ENCODE measurements around the gene AP1S2.
"Not testable (repeated sequence)": the region's sequence is repeated elsewhere in the genome, so short reads cannot be mapped to it uniquely, and the experiment has no call there.

Gene AP1S2

GRCh38 chrX:15854080-15854655 lies 445 bp downstream of the AP1S2 start:
- peak; percentile 37 for DNase-seq (ENCODE audit: low spot score)

DNA sequence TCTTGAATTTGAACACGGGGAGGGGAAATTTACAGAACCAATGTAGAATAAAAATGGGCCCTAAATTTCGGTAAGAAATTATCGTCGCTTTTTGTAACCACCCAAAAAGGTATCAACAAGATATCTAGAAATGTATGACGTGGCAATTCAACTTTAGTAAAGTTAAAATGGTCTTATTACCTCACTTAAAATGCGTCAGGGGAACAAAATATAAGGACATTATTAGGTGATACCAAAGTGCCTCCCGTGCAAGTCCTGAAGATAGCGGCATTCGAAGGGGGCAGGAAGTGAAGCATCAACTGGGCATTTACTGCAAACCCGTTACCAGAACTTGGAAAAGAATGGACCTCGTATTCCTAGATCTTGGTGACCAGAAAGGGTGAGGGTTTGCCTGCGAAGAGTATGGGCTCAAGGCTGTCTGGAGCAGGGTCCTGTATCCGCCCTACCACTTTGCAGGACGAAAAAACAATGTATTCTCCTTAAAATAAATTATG lies 980 bp downstream of the AP1S2 start:
- no peak for DNase-seq (ENCODE audit: low spot score)

DNA sequence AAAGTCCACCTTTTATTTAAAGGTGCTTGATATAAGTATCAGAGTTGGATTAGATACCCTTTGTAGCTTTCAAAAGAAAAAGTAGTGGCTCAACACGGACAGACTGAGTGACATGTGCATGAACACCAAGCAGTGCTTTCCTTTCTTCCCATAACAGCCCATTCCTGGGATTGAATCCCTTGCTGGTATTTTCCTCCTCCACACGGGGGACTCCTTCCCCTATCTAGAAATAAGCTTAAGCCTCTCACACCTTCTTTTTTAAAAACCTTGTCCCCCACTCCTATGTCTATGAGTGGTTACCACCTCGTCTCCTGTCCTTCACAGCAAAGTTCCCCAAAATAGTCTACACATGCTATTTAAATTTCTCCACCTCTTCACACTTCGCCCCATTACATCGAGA lies 5.1 kb downstream of the AP1S2 start:
- no peak for DNase-seq (ENCODE audit: low spot score)

DNA sequence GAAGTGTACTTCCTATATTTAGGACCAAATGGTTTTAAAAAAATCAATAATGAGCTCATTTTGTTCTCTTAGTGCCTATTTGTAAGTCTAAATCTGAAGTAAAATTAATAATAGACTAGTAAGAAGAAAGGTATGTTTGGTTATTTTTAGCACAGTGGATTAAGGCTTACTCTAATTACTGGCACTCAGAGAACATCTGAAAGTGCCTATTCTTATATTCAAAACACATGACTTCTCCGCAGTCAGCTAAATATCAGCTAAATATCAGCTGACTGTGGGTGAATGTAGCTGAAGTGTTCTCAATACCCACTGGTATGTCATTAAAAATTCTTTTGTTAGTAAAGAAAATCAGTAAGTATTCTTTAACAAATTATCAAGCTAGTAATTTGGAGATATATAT lies 6.0 kb downstream of the AP1S2 start:
- no peak for DNase-seq (ENCODE audit: low spot score)

DNA sequence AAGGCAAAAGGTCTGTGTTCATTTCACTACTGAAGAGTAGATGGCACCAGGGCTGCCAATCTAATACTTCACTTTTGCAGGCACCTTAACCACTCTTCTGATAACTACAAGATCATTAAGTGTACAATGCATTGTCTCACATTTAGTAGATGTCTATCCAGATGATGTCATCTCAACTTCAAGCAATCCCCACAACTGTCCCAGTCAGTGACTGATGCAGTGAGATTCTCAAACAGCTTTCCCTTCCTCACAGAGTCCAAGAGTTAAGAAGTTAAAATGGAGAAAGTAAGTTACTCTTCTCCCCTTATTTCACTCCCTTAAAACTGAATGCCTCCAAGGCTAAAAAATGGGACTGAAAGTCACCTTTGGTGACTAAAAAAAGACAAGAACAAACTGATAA lies 10.7 kb downstream of the AP1S2 start:
- DNase-seq (ENCODE audit: low spot score), result no peak

DNA sequence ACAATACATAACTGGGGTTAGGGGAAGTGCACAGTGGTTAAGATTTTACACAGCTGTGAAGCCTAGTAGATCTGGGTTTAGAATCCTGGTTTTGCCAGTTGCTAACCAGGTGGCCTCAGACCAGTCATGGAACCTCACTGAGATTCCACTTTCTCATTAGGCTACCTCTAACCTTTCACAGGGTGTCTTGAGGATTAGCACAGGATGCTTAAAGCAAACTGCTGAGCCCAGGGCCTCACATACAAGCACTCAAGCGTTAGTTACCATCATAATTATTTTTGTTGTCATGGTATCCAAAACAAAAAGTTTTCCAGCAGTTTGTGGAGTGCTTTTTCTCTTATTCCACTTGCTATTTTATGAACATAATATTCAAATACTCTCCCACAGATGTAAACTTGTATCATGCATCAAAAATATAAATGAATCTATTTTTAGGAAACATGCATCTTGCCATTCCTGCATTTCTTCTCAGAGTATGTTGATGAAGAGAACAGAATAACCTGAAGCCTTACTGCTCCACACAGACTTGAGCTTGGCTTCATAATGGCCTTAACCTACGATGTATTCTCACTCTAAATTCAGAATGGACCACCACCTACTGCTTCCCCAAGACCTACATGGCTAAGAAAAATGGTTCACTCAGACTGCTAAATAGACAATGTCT lies 12.6 kb downstream of the AP1S2 start:
- no peak for DNase-seq (ENCODE audit: low spot score)

DNA sequence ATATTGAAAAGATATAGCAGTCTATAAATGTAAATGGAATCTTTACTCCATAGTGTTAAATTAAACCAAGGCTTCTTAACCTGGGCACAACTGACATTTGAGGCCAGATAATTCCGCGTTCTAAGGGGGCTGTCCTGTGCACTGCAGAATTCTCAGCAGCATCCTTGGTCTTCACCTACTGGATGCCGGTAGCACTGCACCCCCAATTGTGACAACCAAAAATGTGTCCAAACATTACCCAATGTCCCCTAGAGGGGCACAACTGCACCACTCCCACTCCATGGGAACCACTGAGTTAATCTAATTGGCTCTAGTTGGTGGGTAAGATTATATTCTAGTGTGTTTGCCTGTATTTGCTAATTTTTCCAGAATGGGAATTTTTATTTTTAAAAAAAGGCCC lies 16.6 kb downstream of the AP1S2 start:
- no peak for DNase-seq (ENCODE audit: low spot score)

GRCh38 chrX:15834827-15835595 lies 19.6 kb downstream of the AP1S2 start:
- DNase-seq (ENCODE audit: low spot score), result no peak

DNA sequence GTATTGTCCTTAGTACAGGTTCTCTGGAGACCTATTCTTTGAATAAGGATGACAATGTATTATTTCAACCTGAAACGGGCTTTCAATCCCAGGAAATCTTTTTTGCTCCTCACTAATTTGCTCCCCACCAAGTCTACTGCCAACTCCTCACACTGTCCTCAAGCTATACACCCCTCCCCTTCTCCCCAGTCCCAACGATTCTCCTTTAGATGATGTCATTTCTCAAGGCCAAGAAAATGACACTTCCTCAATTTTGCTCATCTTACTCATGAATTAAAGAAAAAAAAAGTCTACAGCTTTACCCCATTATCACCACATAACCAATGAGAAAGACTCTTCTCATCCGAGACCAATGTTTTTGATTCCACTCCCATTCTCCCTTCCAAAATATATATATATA lies 20.6 kb downstream of the AP1S2 start:
- no peak for DNase-seq (ENCODE audit: low spot score)

DNA sequence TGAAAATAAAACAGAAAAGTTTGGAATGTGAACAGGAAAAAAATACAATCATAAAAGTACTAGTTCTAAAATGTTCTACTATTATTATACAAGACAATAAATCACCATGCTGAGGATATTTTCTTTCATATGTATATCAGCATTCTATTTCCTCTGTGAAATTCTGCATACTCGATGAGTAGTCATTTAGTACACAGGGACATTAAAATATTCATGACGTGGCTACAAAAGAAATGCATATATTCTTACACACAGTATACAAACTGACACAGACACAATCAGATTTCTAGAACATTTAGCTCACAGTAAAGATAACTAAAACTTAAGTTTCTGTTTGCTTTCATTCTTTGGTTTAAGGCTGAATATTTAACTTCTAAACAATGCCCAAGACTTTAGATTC lies 23.3 kb downstream of the AP1S2 start:
- DNase-seq (ENCODE audit: low spot score), result not testable (repeated sequence)

GRCh38 chrX:15829217-15829616 lies 25.4 kb downstream of the AP1S2 start:
- DNase-seq (ENCODE audit: low spot score), result no peak

DNA sequence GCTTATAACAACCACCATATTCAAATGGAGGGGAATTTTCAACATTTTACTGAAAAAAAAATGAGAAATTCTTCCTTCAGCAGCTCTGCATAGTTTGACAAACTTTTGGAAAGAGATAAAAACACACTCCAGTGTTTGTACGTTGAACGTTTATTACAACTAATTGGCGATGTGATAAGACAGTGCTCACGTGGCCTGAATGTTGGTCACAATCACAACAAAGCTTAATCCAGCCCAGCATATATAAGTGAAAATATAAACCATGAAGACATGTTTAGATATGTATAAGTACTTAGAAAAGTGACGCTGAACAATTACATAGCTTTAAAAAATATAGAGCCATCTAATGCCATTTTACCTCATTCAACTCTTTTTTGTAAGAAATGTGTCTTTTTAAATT lies 28.7 kb downstream of the AP1S2 start:
- no peak for DNase-seq (ENCODE audit: low spot score)

- DNase-seq (ENCODE audit: low spot score), result no peak
Observed at GRCh38 chrX:15822922-15823321, 31.7 kb downstream of the AP1S2 start.

DNA sequence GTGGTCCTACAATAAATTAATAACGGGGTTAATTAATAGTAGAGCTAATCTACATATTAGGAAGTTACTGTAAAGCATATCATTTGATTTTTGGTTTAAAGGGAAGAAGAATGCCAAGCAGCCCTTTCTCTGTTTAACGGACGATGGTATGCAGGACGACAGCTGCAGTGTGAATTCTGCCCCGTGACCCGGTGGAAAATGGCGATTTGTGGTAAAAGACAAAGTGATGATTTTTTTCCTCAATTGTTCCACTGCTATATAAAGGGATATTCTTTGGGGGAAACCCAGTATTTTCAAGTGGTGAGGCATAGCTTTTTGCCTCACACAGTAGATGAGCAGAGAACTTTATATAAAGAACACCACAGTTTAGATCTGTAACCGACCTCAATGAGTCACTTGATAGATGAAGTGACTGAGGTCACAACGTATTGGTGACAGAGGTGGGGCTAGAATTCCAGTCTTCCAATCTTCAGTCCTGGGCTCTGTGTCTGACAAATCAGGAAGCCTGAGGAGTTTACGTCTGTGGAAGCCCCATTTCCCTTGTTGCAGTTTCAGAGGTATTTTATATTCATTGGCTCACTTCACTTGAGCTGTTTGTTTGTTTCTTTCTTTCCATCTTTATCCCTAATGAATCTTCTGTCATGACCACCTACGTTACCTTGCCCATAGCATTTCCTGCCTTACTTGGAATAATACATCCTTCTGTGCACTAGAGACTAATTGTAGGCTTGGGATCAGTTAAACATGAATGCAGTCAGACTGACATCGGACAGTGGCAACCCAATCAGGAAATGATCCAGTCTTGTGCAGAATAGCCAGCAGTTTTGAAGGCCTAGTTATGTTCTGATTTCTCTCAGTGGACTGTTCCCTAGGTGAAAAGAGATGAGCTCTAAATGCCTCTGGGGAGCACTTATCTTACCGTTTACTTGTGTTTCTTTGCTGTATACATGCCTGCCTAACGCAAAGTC lies 34.2 kb downstream of the AP1S2 start:
- no peak for DNase-seq (ENCODE audit: low spot score)

GRCh38 chrX:15816886-15817285 lies 37.7 kb downstream of the AP1S2 start:
- DNase-seq (ENCODE audit: low spot score), result peak; percentile 31

GRCh38 chrX:15816438-15816809 lies 38.2 kb downstream of the AP1S2 start:
- no peak for DNase-seq (ENCODE audit: low spot score)

- DNase-seq (ENCODE audit: low spot score), result peak; percentile 27
Observed at GRCh38 chrX:15815779-15816437, 38.7 kb downstream of the AP1S2 start.

DNA sequence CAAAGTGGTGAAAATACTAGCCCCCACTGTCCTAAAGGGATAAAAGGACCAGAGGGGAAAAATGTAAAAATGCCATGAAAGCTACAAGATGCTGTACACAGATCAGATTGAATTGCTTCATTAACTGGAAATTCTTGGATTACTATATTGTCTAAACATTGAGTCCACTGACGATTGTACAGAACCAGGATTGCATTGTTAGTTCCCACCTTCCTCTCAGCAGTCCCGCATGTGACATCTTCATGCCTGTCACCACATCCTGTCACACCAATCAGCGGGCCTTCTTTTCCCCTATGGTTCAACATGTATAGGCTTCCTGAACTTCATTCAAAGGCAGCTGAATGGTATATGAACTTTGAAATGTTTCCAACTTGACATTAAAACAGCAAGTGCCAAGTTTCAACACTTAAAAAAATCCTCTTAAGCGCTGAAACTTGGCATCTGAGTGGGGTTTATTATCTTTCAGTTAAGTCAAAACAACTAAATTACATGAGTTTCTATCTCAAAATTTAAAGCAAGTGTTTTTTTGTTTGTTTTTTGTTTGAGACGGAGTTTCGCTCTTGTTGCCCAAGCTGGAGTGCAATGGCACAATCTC lies 39.7 kb downstream of the AP1S2 start:
- peak; percentile 2 for DNase-seq (ENCODE audit: low spot score)

- no peak for DNase-seq (ENCODE audit: low spot score)
Observed at GRCh38 chrX:15813416-15813815, 41.2 kb downstream of the AP1S2 start.

- no peak for DNase-seq (ENCODE audit: low spot score)
Observed at GRCh38 chrX:15812192-15812938, 42.2 kb downstream of the AP1S2 start.

Measured in CD4-positive, alpha-beta T cell treated with Interleukin-6 at 100 ng/mL for 8 hours (primary cell).